ENCODE data around the gene CD164L2.

Gene CD164L2

GRCh38 chr1:27339213-27339612 lies 43.9 kb downstream of the CD164L2 start:
- Histone ChIP-seq H3K36me3 (ENCODE audit: control insufficient read depth in 1 of 2, insufficient read depth in 2 of 2, low read length in 2 of 2) (peaks cover 26% of the 10 kb centered on the region in 2 experiments), H3K9me3 (ENCODE audit: insufficient read depth, low read depth, low read length) (peaks cover 1% of the 10 kb centered on the region), H3K18ac (ENCODE audit: low read length) (no peak overlapping the region), H3K9ac (ENCODE audit: low read length) (no peak overlapping the region), H3K4me2 (ENCODE audit: low read length) (no peak overlapping the region), H3K23ac (ENCODE audit: low read length) (no peak overlapping the region), H3K4me1 (ENCODE audit: control insufficient read depth in 1 of 2, insufficient read depth in 2 of 2, low read length in 2 of 2) (peaks cover 25 to 29% of the 10 kb centered on the region in 2 experiments), H2BK5ac (ENCODE audit: low read depth, low read length, poor library complexity) (no peak overlapping the region), H4K12ac (ENCODE audit: low read depth, low read length) (no peak overlapping the region), H4K91ac (ENCODE audit: low read depth, low read length) (no peak overlapping the region), H3K27me3 (ENCODE audit: insufficient read depth, low read length) (no peaks in the 10 kb centered on the region), H3K79me1 (ENCODE audit: low read length) (peaks cover 13% of the 10 kb centered on the region), H2AK5ac (ENCODE audit: low read length) (peak overlapping the region; percentile 25), H3K4ac (ENCODE audit: low read depth, low read length) (no peak overlapping the region), H2AFZ (ENCODE audit: insufficient read depth, low read length, poor library complexity) (no peak overlapping the region), H3K79me2 (ENCODE audit: control insufficient read depth, insufficient read depth, low read length, poor library complexity) (peaks cover 4% of the 10 kb centered on the region), H3K4me3 (ENCODE audit: low read depth, low read length) (no peak overlapping the region), H3K27ac (ENCODE audit: low read depth, low read length) (no peak overlapping the region), H4K8ac (ENCODE audit: low read depth, low read length) (no peak overlapping the region), H3K14ac (ENCODE audit: low read length) (no peak overlapping the region), H2BK120ac (ENCODE audit: insufficient read depth, low read length, poor library complexity) (no peak overlapping the region), H2BK12ac (ENCODE audit: low read length) (no peak overlapping the region)
- WGBS (ENCODE audit: extremely low coverage, insufficient coverage, insufficient read length), result no CpG with 5 or more reads among the region's 5 CpGs
- peak; percentile 50 to 60 for DNase-seq

- no CpG with 5 or more reads among the region's 6 CpGs for WGBS (ENCODE audit: extremely low coverage, insufficient coverage, insufficient read length)
- H3K14ac ChIP-seq (ENCODE audit: low read length), result no peak overlapping the region
These were observed 44.4 kb downstream of the CD164L2 start for GRCh38 chr1:27338751-27339150.

GRCh38 chr1:27336756-27337155 lies 46.4 kb downstream of the CD164L2 start:
- Histone ChIP-seq H2BK12ac (ENCODE audit: low read length) (no peak overlapping the region), H3K27me3 (ENCODE audit: insufficient read depth, low read length) (no peaks in the 10 kb centered on the region), H3K23ac (ENCODE audit: low read length) (no peak overlapping the region), H3K14ac (ENCODE audit: low read length) (no peak overlapping the region), H2AFZ (ENCODE audit: insufficient read depth, low read length, poor library complexity) (no peak overlapping the region), H3K9ac (ENCODE audit: low read length) (no peak overlapping the region), H2BK120ac (ENCODE audit: insufficient read depth, low read length, poor library complexity) (no peak overlapping the region), H3K4ac (ENCODE audit: low read depth, low read length) (no peak overlapping the region), H4K12ac (ENCODE audit: low read depth, low read length) (no peak overlapping the region), H3K79me1 (ENCODE audit: low read length) (no peaks in the 10 kb centered on the region), H4K8ac (ENCODE audit: low read depth, low read length) (no peak overlapping the region), H3K4me1 (ENCODE audit: control insufficient read depth in 1 of 2, insufficient read depth in 2 of 2, low read length in 2 of 2) (peaks cover 8 to 11% of the 10 kb centered on the region in 2 experiments), H2BK5ac (ENCODE audit: low read depth, low read length, poor library complexity) (no peak overlapping the region), H2AK5ac (ENCODE audit: low read length) (no peak overlapping the region), H3K36me3 (ENCODE audit: control insufficient read depth in 1 of 2, insufficient read depth in 2 of 2, low read length in 2 of 2) (peaks cover 49 to 50% of the 10 kb centered on the region in 2 experiments), H3K9me3 (ENCODE audit: insufficient read depth, low read depth, low read length) (peaks cover 1% of the 10 kb centered on the region), H3K27ac (ENCODE audit: low read depth, low read length) (no peak overlapping the region), H3K18ac (ENCODE audit: low read length) (no peak overlapping the region), H3K79me2 (ENCODE audit: control insufficient read depth, insufficient read depth, low read length, poor library complexity) (no peaks in the 10 kb centered on the region), H3K4me3 (ENCODE audit: low read depth, low read length) (no peak overlapping the region), H4K91ac (ENCODE audit: low read depth, low read length) (no peak overlapping the region), H3K4me2 (ENCODE audit: low read length) (no peak overlapping the region)
- DNase-seq, result no peak
- no CpG with 5 or more reads among the region's 5 CpGs for WGBS (ENCODE audit: extremely low coverage, insufficient coverage, insufficient read length)

More at GRCh38 chr1:27338751-27339150, 44.4 kb downstream of the CD164L2 start:
- Histone ChIP-seq H2BK120ac (ENCODE audit: insufficient read depth, low read length, poor library complexity) (no peak overlapping the region), H3K27me3 (ENCODE audit: insufficient read depth, low read length) (no peaks in the 10 kb centered on the region), H3K36me3 (ENCODE audit: control insufficient read depth in 1 of 2, insufficient read depth in 2 of 2, low read length in 2 of 2) (peaks cover 30% of the 10 kb centered on the region in 2 experiments), H3K4me3 (ENCODE audit: low read depth, low read length) (no peak overlapping the region), H2AK5ac (ENCODE audit: low read length) (no peak overlapping the region), H3K18ac (ENCODE audit: low read length) (no peak overlapping the region), H2BK5ac (ENCODE audit: low read depth, low read length, poor library complexity) (no peak overlapping the region), H4K12ac (ENCODE audit: low read depth, low read length) (no peak overlapping the region), H3K79me1 (ENCODE audit: low read length) (peaks cover 13% of the 10 kb centered on the region), H3K9me3 (ENCODE audit: insufficient read depth, low read depth, low read length) (peaks cover 1% of the 10 kb centered on the region), H2AFZ (ENCODE audit: insufficient read depth, low read length, poor library complexity) (no peak overlapping the region), H3K27ac (ENCODE audit: low read depth, low read length) (no peak overlapping the region), H3K9ac (ENCODE audit: low read length) (no peak overlapping the region), H3K4me2 (ENCODE audit: low read length) (no peak overlapping the region), H3K23ac (ENCODE audit: low read length) (no peak overlapping the region), H3K4ac (ENCODE audit: low read depth, low read length) (no peak overlapping the region), H2BK12ac (ENCODE audit: low read length) (no peak overlapping the region), H3K79me2 (ENCODE audit: control insufficient read depth, insufficient read depth, low read length, poor library complexity) (peaks cover 4% of the 10 kb centered on the region), H4K91ac (ENCODE audit: low read depth, low read length) (no peak overlapping the region), H3K4me1 (ENCODE audit: control insufficient read depth in 1 of 2, insufficient read depth in 2 of 2, low read length in 2 of 2) (peaks cover 25 to 29% of the 10 kb centered on the region in 2 experiments), H4K8ac (ENCODE audit: low read depth, low read length) (no peak overlapping the region)
- no peak for DNase-seq

- H3K36me3 ChIP-seq (ENCODE audit: control insufficient read depth in 1 of 2, insufficient read depth in 2 of 2, low read length in 2 of 2), result peaks cover 57 to 58% of the 10 kb centered on the region in 2 experiments
- H2BK120ac ChIP-seq (ENCODE audit: insufficient read depth, low read length, poor library complexity), result no peak overlapping the region
- H3K18ac ChIP-seq (ENCODE audit: low read length), result no peak overlapping the region
- no peak overlapping the region for H2BK12ac ChIP-seq (ENCODE audit: low read length)
- peaks cover 1% of the 10 kb centered on the region in 2 experiments for H3K4me1 ChIP-seq (ENCODE audit: control insufficient read depth in 1 of 2, insufficient read depth in 2 of 2, low read length in 2 of 2)
- no peak overlapping the region for H3K4ac ChIP-seq (ENCODE audit: low read depth, low read length)
- no peak for DNase-seq
- H2AFZ ChIP-seq (ENCODE audit: insufficient read depth, low read length, poor library complexity), result no peak overlapping the region
- no peak overlapping the region for H4K91ac ChIP-seq (ENCODE audit: low read depth, low read length)
- H3K27ac ChIP-seq (ENCODE audit: low read depth, low read length), result no peak overlapping the region
- H3K27me3 ChIP-seq (ENCODE audit: insufficient read depth, low read length), result no peaks in the 10 kb centered on the region
- H3K4me3 ChIP-seq (ENCODE audit: low read depth, low read length), result no peak overlapping the region
- H3K79me2 ChIP-seq (ENCODE audit: control insufficient read depth, insufficient read depth, low read length, poor library complexity), result no peaks in the 10 kb centered on the region
- no peak overlapping the region for H4K12ac ChIP-seq (ENCODE audit: low read depth, low read length)
- no peak overlapping the region for H3K14ac ChIP-seq (ENCODE audit: low read length)
- no peak overlapping the region for H3K9ac ChIP-seq (ENCODE audit: low read length)
- peaks cover 1% of the 10 kb centered on the region for H3K9me3 ChIP-seq (ENCODE audit: insufficient read depth, low read depth, low read length)
- H3K4me2 ChIP-seq (ENCODE audit: low read length), result no peak overlapping the region
- H3K79me1 ChIP-seq (ENCODE audit: low read length), result no peaks in the 10 kb centered on the region
- no CpG with 5 or more reads among the region's 17 CpGs for WGBS (ENCODE audit: extremely low coverage, insufficient coverage, insufficient read length)
- H3K23ac ChIP-seq (ENCODE audit: low read length), result no peak overlapping the region
- H2AK5ac ChIP-seq (ENCODE audit: low read length), result no peak overlapping the region
- no peak overlapping the region for H2BK5ac ChIP-seq (ENCODE audit: low read depth, low read length, poor library complexity)
- no peak overlapping the region for H4K8ac ChIP-seq (ENCODE audit: low read depth, low read length)
These were observed 47.4 kb downstream of the CD164L2 start for GRCh38 chr1:27335506-27336422.
